Type B pancreatic cell (in vitro differentiated cells): ENCODE data around the gene SNRNP48. TPM values are rescaled to one million over a fixed set of nuclear protein-coding genes. Genes with fewer than 3 reads are reported as not detected.

Experiments used
- DNase-seq: peaks from one replicate; pipeline ENCODE4 v3.0.0; 2021; ENCODE audit warnings: mixed read lengths; ENCODE audit not compliant: unreplicated experiment; ENCODE audit errors: extremely low spot score
- H3K27ac Mint-ChIP-seq: 2 replicates; pipeline ENCODE4 v1.8.0; 2021; ENCODE audit warnings: mild to moderate bottlenecking, mixed read lengths
- H3K27me3 Mint-ChIP-seq: 2 replicates; pipeline ENCODE4 v1.8.0; 2021; ENCODE audit warnings: mixed read lengths
- H3K36me3 Mint-ChIP-seq: 2 replicates; pipeline ENCODE4 v1.8.0; 2021; ENCODE audit warnings: mixed read lengths
- H3K4me1 Mint-ChIP-seq: one replicate; pipeline ENCODE4 v1.8.0; 2021; ENCODE audit warnings: mixed read lengths; ENCODE audit not compliant: unreplicated experiment
- H3K4me3 Mint-ChIP-seq: 2 replicates; pipeline ENCODE4 v1.8.0; 2021; ENCODE audit warnings: mild to moderate bottlenecking, mixed read lengths
- H3K9me3 Mint-ChIP-seq: 2 replicates; pipeline ENCODE4 v1.8.0; 2021; ENCODE audit warnings: mixed read lengths
- total RNA-seq: library from RNA; stranded (reverse); gene quantifications from 2 replicates; pipeline ENCODE4 v1.2.1, GENCODE V29; 2021; ENCODE audit warnings: low replicate concordance
- TF ChIP-seq, protein P1 (sequence below): fragments of 200-600 bp; sonication (generic); conservative IDR thresholded peaks from 2 replicates; pipeline ENCODE4 v1.5.0; 2021; ENCODE audit warnings: antibody characterized with exemption, mild to moderate bottlenecking

SNRNP48 gene
- total RNA-seq, 1 donor from 2014 or later: 21.5 TPM

GRCh38 chr6:7568021-7568420 lies 22.0 kb upstream of the SNRNP48 start:
- no peak for DNase-seq
- Mint-ChIP-seq H3K4me1 (no peaks in the 10 kb centered on the region), H3K36me3 (peaks cover 46% of the 10 kb centered on the region), H3K4me3 (no peak overlapping the region), H3K27ac (no peak overlapping the region), H3K9me3 (no peaks in the 10 kb centered on the region), H3K27me3 (no peaks in the 10 kb centered on the region)
- TF ChIP-seq, protein P1, sequence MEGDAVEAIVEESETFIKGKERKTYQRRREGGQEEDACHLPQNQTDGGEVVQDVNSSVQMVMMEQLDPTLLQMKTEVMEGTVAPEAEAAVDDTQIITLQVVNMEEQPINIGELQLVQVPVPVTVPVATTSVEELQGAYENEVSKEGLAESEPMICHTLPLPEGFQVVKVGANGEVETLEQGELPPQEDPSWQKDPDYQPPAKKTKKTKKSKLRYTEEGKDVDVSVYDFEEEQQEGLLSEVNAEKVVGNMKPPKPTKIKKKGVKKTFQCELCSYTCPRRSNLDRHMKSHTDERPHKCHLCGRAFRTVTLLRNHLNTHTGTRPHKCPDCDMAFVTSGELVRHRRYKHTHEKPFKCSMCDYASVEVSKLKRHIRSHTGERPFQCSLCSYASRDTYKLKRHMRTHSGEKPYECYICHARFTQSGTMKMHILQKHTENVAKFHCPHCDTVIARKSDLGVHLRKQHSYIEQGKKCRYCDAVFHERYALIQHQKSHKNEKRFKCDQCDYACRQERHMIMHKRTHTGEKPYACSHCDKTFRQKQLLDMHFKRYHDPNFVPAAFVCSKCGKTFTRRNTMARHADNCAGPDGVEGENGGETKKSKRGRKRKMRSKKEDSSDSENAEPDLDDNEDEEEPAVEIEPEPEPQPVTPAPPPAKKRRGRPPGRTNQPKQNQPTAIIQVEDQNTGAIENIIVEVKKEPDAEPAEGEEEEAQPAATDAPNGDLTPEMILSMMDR: no peak

DNA sequence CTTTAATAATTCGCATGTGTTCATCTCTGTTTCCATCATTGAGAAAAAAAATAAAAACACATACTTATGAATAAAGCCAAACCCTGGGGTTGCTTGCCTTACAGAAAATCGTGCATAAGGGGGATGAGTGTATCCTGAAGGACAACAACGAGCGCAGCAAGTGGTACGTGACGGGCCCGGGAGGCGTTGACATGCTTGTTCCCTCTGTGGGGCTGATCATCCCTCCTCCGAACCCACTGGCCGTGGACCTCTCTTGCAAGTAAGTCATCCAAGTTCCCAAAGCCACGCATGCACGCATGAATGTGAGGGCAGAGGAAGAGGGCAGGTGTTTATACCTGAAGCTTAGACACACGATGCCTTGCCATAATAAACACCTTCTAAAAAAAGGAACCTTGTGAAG lies 20.9 kb upstream of the SNRNP48 start:
- H3K9me3 Mint-ChIP-seq: no peaks in the 10 kb centered on the region
- H3K36me3 Mint-ChIP-seq: peaks cover 40% of the 10 kb centered on the region
- H3K4me3 Mint-ChIP-seq: no peak overlapping the region
- no peak for DNase-seq
- TF ChIP-seq, protein P1: no peak
- no peaks in the 10 kb centered on the region for H3K4me1 Mint-ChIP-seq
- no peaks in the 10 kb centered on the region for H3K27me3 Mint-ChIP-seq
- no peak overlapping the region for H3K27ac Mint-ChIP-seq

DNA sequence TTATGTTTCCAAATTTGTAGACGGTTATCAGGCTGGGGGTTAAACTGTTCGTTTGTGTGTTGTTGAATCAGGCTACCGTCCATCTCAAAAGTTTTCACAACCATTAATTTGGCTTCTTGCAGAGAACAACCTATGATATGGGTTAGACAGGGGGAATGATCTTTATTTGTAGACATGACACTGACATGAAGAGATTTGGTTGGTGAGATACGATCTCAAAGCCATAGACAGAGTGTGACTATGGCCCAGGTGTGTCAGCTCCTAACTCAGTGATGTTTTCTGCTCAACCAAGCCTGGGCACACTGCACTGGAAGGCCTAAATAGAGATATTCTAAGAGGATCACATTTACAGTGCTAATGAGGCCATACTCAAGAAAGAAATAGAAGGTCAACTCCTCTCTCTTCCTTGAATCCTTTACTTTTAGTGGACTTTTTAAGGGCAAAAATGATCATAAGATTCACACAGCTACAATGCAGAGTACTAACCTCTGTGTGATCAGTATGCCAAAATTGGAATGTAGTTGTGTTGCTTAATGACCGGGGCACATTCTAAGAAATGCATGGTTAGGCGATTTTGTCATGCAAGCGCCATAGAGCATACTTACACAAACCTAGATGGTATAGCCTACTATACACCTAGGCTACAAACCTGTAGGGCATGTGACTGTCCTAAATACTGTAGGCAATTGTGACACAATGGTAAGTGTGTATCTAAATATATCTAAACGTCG lies 17.6 kb upstream of the SNRNP48 start:
- TF ChIP-seq, protein P1: no peak
- Mint-ChIP-seq H3K9me3 (no peaks in the 10 kb centered on the region), H3K4me3 (no peak overlapping the region), H3K27me3 (no peaks in the 10 kb centered on the region), H3K36me3 (peaks cover 24% of the 10 kb centered on the region), H3K4me1 (no peaks in the 10 kb centered on the region), H3K27ac (no peak overlapping the region)
- no peak for DNase-seq

DNA sequence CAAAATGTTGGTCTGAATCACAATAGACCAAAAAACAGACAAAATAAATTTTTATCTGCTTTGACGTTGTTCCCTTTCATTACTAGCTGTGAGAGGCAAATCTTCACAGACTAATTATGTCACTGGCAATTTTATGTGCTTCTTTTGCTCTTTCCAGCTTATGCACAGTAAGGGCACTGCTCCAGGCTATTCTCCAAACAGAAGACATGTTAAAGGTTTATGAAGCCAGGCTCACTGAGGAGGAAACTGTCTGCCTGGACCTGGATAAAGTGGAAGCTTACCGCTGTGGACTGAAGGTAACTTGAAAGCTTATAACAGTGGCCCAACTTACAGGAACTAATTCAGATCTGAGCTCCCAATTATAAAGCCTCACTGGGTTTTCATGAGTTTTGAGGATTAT lies 15.5 kb upstream of the SNRNP48 start:
- TF ChIP-seq, protein P1: no peak
- peaks cover 19% of the 10 kb centered on the region for H3K36me3 Mint-ChIP-seq
- H3K4me1 Mint-ChIP-seq: no peaks in the 10 kb centered on the region
- no peak overlapping the region for H3K27ac Mint-ChIP-seq
- H3K9me3 Mint-ChIP-seq: no peaks in the 10 kb centered on the region
- H3K4me3 Mint-ChIP-seq: no peak overlapping the region
- H3K27me3 Mint-ChIP-seq: no peaks in the 10 kb centered on the region
- DNase-seq: no peak

GRCh38 chr6:7578516-7578915 lies 11.5 kb upstream of the SNRNP48 start:
- no peaks in the 10 kb centered on the region for H3K4me1 Mint-ChIP-seq
- no peaks in the 10 kb centered on the region for H3K27me3 Mint-ChIP-seq
- DNase-seq: no peak
- no peak overlapping the region for H3K27ac Mint-ChIP-seq
- no peaks in the 10 kb centered on the region for H3K9me3 Mint-ChIP-seq
- H3K36me3 Mint-ChIP-seq: peaks cover 23% of the 10 kb centered on the region
- H3K4me3 Mint-ChIP-seq: no peak overlapping the region
- TF ChIP-seq, protein P1: no peak

DNA sequence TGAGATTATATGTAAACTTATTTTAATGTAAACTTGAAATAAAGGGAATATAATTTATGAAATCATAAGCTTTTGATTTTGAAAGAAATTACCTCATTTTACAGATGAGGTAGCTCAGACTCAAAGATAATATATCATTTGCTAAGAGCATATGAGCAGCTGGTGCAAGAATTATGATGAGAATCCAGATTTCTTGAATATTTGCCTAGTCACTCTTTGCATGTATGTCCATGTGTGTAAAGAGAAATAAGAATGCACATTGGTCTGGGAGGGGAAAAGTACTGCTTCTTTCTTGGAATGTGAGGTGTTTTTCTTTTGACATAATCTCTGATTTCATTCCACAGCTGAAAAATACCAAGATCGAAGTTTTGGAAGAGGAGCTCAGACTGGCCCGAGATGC lies 11.1 kb upstream of the SNRNP48 start:
- Mint-ChIP-seq H3K9me3 (no peaks in the 10 kb centered on the region), H3K4me3 (no peak overlapping the region), H3K36me3 (peaks cover 20% of the 10 kb centered on the region), H3K27ac (no peak overlapping the region), H3K27me3 (no peaks in the 10 kb centered on the region), H3K4me1 (no peaks in the 10 kb centered on the region)
- no peak for DNase-seq
- TF ChIP-seq, protein P1: no peak
